ENCODE results near the gene STARD7. TPM values are rescaled to one million over a fixed set of nuclear protein-coding genes. Genes with fewer than 3 reads are reported as not detected.
A peak's percentile ranks its signal among the peaks of the same experiment; 100 is the strongest.

The STARD7 gene
- total RNA-seq, 2 donors from 2014 or later: 145 to 159 TPM

- WGBS, 2 experiments (ENCODE audit: insufficient coverage in 1 of 2, insufficient read length in 1 of 2): 90 to 92% methylated on average over 7 to 13 of the region's 13 CpGs
- H3K36me3 Mint-ChIP-seq (ENCODE audit: low read depth): no peaks in the 10 kb centered on the region
- DNase-seq: no peak
Observed at GRCh38 chr2:96140941-96141623, 67.5 kb downstream of the STARD7 start.

GRCh38 chr2:96139181-96139758 lies 69.4 kb downstream of the STARD7 start:
- Histone ChIP-seq H3K4me1 (ENCODE audit: control insufficient read depth, insufficient read depth, low read length) (no peaks in the 10 kb centered on the region), H3K36me3 (ENCODE audit: control insufficient read depth, insufficient read depth, low read length) (no peaks in the 10 kb centered on the region), H3K4me3 (ENCODE audit: low read length) (no peak overlapping the region), H3K27ac (ENCODE audit: low read depth, low read length) (no peak overlapping the region), H3K27me3 (ENCODE audit: control insufficient read depth, insufficient read depth, low read length, poor library complexity, severe bottlenecking) (peaks cover 5% of the 10 kb centered on the region), H3K9me3 (ENCODE audit: control insufficient read depth, low read length) (no peaks in the 10 kb centered on the region), H3K9ac (ENCODE audit: extremely low read depth, low read length, poor library complexity, severe bottlenecking) (no peak overlapping the region)
- Mint-ChIP-seq H3K4me1 (peaks cover 3% of the 10 kb centered on the region), H3K27me3 (ENCODE audit: insufficient read depth) (peaks cover 24% of the 10 kb centered on the region), H3K9me3 (no peaks in the 10 kb centered on the region), H3K27ac (no peak overlapping the region), H3K4me3 (no peak overlapping the region), H3K36me3 (ENCODE audit: low read depth) (no peaks in the 10 kb centered on the region)
- no peak for DNase-seq
- peak; percentile 25 for TF ChIP-seq CTCF (conservative IDR thresholded peaks at IDR 0.05)
- 70 to 81% methylated on average over 4 to 7 of the region's 7 CpGs for WGBS, 2 experiments (ENCODE audit: insufficient coverage in 1 of 2, insufficient read length in 1 of 2)

More at GRCh38 chr2:96140941-96141623, 67.5 kb downstream of the STARD7 start:
- no peak overlapping the region for H3K27ac Mint-ChIP-seq
- no peak overlapping the region for H3K4me3 ChIP-seq (ENCODE audit: low read length)
- H3K9me3 Mint-ChIP-seq: no peaks in the 10 kb centered on the region
- H3K9me3 ChIP-seq (ENCODE audit: control insufficient read depth, low read length): no peaks in the 10 kb centered on the region
- H3K36me3 ChIP-seq (ENCODE audit: control insufficient read depth, insufficient read depth, low read length): no peaks in the 10 kb centered on the region
- no peak overlapping the region for H3K27ac ChIP-seq (ENCODE audit: low read depth, low read length)
- H3K27me3 Mint-ChIP-seq (ENCODE audit: insufficient read depth): peaks cover 25% of the 10 kb centered on the region
- H3K4me1 Mint-ChIP-seq: peaks cover 7% of the 10 kb centered on the region
- H3K27me3 ChIP-seq (ENCODE audit: control insufficient read depth, insufficient read depth, low read length, poor library complexity, severe bottlenecking): peaks cover 22% of the 10 kb centered on the region
- H3K4me3 Mint-ChIP-seq: no peak overlapping the region
- no peak overlapping the region for H3K9ac ChIP-seq (ENCODE audit: extremely low read depth, low read length, poor library complexity, severe bottlenecking)
- H3K4me1 ChIP-seq (ENCODE audit: control insufficient read depth, insufficient read depth, low read length): no peaks in the 10 kb centered on the region
- TF ChIP-seq CTCF (conservative IDR thresholded peaks at IDR 0.05): no peak

- Histone ChIP-seq H3K4me3 (ENCODE audit: low read length) (no peak within 1 kb of the TSS), H3K4me1 (ENCODE audit: control insufficient read depth, insufficient read depth, low read length) (no peaks in the 10 kb centered on the region), H3K9ac (ENCODE audit: extremely low read depth, low read length, poor library complexity, severe bottlenecking) (no peak within 1 kb of the TSS), H3K27ac (ENCODE audit: low read depth, low read length) (no peak within 1 kb of the TSS), H3K9me3 (ENCODE audit: control insufficient read depth, low read length) (no peaks in the 10 kb centered on the region), H3K27me3 (ENCODE audit: control insufficient read depth, insufficient read depth, low read length, poor library complexity, severe bottlenecking) (no peaks in the 10 kb centered on the region), H3K36me3 (ENCODE audit: control insufficient read depth, insufficient read depth, low read length) (no peaks in the 10 kb centered on the region)
- Mint-ChIP-seq H3K27me3 (ENCODE audit: insufficient read depth) (peaks cover 22% of the 10 kb centered on the region), H3K36me3 (ENCODE audit: low read depth) (no peaks in the 10 kb centered on the region), H3K4me1 (peaks cover 2% of the 10 kb centered on the region), H3K9me3 (no peaks in the 10 kb centered on the region), H3K27ac (no peak within 1 kb of the TSS), H3K4me3 (no peak within 1 kb of the TSS)
- 35% methylated on average over 17 of the region's 17 CpGs; no CpG with 5 or more reads in 1 of the 2 experiments for WGBS, 2 experiments (ENCODE audit: insufficient coverage in 1 of 2, insufficient read length in 1 of 2)
- TF ChIP-seq CTCF (conservative IDR thresholded peaks at IDR 0.05): peak; percentile 81
- DNase-seq: peak; percentile 96
Observed at GRCh38 chr2:96138179-96139145, 70.2 kb downstream of the STARD7 start, which contains the start of gene ASTL. ASTL (minus strand) TSS chr2:96138502; CDS start chr2:96138436, 66 bp downstream.

Measured in endodermal cell (in vitro differentiated cells).